SHP77 (cell line): ENCODE data around the gene PNPLA2.

Source experiments
- DNase-seq, 2 experiments: peaks; one replicate each; lab custom pipeline; 2025; lab: John Stamatoyannopoulos, UW

The PNPLA2 gene, protein sequence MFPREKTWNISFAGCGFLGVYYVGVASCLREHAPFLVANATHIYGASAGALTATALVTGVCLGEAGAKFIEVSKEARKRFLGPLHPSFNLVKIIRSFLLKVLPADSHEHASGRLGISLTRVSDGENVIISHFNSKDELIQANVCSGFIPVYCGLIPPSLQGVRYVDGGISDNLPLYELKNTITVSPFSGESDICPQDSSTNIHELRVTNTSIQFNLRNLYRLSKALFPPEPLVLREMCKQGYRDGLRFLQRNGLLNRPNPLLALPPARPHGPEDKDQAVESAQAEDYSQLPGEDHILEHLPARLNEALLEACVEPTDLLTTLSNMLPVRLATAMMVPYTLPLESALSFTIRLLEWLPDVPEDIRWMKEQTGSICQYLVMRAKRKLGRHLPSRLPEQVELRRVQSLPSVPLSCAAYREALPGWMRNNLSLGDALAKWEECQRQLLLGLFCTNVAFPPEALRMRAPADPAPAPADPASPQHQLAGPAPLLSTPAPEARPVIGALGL

DNA sequence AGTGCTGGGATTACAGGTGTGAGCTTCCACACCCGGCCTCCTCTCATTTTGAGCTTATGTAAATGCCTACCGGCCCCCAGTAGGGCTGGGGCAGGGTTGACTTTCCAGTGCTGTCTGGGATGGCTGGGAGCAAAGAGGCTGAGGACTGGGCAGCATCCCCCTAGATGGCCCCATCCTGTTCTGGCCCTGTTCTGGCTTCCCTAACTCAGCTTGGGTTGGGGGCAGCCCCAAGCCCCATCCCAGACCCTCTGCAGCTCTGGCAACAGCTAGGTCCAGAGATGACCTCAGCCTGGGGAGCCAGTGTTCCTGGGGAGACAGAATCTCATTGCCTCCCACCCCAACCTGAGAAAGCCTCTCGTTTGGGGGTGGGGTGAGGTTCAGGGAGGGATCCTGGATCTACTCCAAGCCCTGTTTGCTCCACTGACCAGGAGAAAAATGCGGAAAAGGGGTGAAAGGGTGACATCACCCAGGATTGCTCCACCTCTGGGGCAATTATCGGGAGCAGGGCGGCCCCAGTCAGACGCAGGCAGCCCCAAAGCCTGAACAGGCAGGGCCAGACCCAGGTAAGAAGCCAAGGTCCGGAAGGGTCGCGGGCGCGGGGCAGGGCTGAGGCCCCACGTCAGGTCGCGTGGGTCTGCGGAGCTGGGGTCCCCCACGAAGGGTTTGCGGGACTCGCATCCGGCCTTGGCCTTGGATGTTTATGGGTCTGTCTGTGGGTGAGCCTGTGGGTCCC, at the start of gene PNPLA2:
PNPLA2 (plus strand) TSS at position 519 of the 733 bp plus-strand sequence. CDS start 805 bp downstream, outside the sequence.
- no peak for DNase-seq

DNA sequence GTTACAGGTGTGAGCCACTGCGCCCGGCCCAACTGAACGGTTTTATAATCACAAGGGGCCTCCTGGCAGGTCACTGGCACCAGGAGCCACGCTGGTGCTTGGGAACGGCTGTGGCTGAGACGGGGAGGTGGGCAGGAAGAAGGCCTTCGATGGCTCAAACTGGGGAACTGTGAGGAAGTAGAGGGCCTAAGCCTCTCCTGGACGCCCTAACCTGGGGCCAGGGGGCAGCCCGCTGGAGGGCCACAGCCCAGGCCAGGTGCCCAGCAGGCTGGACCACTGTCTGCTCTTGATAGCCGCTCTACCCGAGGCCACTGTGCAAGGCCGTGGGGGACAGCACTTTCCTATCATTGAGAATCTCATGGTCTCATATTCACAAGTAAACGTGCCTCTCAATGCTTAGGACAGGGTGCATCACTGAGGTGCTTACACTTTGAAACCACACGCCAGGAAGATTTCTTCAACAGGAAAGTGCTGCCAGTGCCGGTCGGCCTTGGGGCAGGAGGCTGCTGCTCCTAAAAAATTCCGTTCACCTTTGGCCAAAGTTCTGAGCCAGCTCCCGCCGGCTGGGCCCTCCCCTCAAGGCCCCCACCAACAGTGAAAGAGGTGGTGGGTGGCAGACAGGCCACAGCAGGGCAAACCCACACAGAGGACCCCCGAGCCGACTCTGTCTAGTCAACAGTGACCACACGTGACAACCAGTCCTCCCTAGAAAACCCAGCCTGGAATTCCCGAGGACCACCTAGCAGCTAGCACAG, 48.6 kb upstream of the PNPLA2 start:
- DNase-seq: no peak

DNA sequence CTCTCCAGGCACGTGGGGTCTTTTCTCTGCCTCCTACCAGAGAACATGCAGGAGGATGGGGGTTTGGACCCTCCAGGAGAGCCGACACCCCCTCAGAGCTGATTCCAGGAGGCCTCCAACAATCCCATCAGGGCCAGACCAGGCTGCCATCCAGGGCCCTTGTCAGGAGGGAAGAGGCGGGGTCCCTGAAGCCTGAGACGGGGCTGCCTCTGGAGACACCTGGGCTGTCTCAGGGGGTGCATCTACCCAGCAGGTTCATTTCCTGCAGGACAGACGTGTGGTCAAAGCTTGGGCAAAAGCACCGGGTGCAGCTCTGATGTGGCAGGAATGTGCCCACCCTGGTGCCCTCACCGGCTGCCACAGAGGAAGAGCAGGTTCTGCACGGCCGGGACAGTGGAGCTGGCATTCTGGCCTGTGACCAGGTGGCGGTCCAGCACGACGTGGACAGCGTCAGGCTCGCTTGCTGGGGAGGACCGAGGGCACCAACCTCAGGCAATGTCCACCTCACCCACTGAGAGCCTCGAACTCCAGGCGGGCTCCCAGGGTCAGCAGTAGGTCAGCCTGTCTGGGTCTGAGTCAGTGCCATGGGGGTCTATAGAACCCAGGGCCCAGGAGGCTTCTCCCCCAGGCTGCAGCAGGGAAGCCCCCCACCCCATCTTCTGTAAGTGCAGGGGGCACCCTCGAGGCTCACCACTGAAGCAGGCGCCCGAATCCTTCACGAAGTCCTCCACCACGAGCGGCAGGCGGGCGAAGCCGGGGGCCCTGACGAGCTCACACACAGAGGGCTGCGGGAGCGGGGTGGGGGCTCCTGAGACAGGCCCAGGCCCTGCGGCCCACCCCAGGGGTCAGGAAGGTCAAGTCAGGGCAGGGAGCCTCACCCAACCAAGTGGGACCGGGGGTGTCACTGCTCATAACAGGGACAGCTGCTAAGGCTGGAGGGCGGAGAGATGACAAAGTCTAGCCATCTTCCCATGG, 47.8 kb upstream of the PNPLA2 start:
- no peak for DNase-seq

DNA sequence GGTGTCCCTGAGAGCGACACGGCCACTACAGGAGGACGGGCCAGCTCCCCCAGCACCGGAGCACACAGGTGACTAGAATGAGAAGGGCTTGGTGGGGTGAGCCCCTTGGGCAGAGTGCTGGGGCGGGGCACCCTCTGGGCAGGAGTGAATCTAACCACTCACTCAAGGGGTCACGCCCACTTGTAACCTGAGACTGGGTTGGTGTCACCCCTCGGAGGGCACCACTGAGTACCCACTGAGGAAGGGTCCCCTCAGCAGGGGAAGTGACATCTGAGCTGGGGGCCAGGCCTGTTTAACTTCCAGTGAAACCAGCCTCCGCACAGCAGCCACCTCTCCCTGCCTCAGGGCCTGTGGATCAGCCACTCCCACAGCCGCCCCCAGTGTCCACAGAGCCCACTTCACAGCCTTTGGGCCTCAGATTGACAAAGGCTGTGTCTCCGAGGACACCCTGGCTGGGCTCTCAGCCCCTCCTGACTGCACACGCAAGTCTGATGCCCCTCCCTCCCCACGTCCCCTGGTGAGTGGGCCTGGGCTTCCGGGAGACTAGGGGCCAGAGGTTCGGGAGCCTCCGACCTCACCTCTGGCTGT, 47.0 kb upstream of the PNPLA2 start:
- no peak for DNase-seq

DNA sequence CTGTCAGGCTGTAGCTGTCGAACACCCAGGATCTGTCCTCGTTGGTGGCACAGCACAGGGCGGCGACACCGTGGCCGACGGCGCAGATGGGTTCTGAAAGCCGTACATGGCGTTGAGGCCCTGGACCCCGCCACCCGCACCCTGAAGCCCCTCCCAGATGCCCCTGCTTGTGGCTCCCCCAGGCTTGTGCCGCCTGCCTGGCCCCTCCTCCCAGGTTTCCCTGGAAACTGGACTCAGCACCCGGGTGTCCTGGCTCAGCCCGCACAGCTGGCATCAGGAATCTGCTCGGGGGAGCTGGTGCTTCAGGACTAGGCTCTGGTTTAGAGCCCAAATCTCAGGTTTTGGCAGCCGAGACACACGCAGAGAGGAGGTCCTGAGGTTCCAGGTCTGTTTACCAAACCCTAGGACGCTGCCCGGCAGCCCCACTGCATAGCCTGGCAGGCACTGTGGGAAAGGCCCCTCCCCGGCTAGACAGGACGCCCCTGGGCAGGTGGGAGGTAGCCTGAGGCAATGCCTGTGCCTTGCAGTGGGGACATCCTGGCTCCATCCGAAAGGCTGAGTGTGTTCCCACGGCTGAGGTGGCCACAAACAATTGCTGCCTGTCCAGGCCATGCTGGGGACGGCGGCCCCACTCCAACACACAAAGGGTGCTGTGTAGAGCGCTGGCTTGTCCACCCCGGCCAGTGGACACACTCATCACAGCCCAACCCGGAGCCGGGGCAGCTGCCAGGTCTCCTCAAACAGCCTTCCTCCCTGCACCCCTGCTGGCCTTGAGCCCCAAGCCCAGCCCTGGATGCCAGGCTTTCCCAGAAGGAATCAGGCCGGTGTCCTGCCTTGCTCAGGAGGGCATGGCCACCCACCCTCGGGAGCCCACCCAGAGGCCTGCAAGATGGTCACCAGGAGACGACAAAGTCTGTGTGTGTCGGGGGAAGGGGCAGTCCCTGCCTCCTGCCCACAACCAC, 46.0 kb upstream of the PNPLA2 start:
- DNase-seq: no peak

DNA sequence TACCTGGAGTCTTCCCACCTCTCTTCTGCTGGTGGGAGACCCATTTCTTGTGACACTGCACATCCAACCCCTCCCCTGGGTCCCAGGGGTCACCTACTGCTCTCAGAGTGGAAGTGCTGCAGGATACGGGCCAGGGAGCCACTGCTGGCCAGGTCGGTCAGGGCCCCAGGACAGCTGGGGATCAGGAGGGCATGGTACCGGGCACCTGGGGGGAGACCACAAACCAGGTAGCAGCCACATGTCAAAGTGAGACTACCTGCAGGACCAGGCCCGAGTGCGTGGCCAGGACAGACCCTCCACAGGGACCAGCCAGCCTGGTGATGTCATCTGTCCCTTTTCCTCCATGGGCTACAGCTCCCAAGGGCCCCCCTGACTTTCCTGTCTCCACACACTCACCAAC, 45.3 kb upstream of the PNPLA2 start:
- DNase-seq: no peak

DNA sequence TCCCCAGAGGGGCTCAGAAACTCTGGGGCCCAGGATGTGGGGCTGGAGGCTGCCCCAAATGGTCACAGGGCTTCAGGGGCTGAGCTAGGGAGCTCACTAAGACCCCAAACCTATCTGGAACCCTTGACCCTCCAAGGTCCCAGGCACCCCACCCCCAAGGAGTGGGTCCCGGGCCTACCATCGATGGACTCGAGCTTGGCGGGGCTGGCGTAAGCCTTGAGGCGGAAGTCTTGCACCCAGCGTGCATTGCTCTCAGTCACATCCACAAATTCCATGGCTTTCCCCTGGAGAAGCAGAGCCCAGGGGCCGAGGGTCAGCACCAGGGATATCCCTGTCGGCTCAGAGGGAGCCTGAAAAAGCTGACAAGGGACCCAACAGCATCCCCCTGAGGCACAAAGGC, 44.9 kb upstream of the PNPLA2 start:
- DNase-seq: no peak

DNA sequence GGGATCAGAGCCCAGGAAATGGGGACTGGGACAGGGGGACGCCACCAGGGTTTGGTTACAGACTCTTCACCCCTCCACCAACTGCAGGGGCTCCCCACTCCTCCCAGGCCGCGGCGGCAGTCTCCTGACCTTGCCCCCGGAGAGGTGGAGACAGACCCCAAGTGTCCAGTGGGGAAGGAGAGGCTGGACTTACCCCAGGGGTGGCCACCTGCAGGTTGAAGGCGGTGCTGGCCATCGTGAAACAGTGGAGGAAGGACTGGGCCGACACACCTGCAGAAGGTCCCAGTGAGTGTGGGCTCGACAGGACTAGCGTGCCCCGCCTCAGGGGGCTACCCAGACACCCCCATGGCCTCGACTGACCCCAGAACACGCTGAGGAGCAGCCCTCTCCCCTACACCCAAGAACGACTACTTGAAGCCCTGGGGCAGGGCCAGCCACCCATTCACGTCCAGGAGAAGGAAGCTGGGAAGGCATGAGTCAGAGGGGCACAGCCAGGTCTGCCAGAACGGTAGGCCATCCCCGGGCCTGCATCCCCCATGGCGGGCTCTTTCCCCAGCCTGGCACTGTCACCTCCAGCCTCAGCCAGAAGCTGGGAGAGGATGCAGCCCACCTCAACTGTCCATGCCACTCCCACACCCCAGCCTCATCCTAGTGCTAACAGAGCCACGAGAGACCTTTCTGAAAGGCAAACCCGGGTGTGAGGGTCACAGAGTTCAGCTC, 43.7 kb upstream of the PNPLA2 start:
- no peak for DNase-seq

DNA sequence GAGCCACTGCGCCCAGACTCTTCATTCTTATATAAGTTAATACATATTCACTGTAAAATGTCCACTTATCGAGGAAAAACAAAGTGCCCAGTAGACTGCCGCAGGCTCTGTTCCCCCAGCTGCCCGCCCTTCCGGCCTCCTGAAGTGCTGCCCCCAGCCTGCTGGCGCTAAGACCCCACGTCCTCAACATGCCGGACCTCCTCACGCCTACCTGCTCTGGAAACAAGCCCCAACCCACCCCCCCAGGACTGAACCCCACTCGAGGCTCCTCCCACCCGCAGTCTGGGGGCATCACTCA, 42.5 kb upstream of the PNPLA2 start:
- no peak for DNase-seq

DNA sequence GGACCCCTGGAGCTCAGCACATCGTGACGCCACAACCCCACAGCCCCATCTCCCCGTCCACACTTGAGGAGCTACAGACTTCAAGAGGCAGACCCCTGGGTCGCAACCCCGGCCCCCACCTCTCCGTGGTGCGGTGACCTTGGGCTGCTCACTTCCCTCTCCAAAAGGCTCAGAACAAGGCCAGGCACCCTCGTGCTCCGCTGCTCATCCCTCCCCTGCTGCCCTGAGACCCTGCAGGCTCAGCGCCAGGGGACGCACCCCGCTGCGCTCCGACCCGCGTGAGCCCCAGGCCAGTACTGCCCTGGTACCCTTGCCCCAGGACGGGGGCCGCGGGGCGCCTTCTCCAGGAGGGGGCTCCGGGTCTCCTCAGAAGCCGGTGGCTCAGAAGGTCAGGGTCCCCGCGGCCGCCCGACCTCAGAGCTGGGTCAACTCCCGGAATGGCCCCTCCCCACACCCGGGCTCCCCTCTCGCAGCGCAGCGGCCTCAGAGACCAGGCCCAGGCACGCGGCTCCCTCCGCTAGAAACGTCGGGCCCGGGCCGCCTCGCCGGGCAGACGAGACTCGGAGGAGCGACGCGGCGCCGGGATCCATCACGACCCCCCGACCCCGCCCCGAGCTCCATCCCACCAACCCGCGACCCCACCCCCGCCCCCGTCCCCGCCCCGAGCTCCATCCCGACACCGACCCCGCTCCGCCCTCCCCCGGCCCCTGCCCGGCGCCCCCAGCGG, 42.0 kb upstream of the PNPLA2 start:
- DNase-seq: no peak

DNA sequence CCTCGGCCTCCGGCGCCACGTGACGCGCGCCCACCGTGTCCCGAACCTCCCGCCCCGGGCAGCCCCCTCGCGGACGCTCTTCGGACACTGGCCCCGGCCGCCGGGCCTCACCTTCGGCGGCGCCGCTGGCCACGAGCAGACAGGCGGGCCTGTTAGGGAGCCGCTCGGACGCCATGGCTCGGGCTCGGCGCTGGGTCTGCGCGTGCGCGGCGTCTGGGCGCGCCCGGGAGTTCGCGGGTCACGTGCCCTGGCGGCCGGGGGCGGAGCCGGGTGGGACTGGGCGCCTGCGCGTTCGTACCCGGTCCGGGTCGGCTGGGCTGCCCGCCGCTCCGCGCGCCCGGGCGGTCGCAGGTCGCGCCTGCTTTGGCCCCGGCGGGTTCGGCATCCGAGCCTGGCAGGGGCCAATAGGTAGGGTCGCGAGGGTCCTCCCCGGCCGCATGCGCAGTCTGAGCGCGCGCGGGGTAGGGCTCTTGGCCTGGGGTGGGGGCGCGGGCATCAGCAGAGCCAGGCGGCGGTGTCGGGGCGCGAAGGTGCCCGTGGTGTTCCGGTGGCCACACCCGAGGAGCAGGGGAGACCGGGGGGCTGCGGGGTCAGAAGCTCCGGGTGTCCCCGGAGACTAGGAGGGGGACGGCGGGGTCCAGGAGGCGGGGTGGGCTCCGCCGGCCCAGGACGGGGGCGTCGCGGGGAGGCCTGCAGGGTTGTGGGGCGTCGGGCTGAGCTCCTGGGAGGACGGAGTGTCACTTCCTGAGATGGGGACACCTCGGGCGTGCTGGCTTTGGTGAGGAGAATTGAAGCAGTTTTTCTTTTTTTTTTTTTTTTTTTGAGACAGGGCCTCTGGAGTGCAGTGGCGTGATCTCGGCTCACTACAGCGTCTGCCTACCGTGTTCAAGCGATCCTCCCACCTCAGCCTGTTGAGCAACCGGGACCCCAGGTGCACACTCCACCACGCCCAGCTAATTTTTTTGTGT, 41.1 kb upstream of the PNPLA2 start, which contains the start of gene GATD1:
GATD1 (minus strand) TSS at position 200 of the 968 bp plus-strand sequence; CDS start at position 175, 25 bp downstream.
- DNase-seq: peak; percentile 36 to 47

DNA sequence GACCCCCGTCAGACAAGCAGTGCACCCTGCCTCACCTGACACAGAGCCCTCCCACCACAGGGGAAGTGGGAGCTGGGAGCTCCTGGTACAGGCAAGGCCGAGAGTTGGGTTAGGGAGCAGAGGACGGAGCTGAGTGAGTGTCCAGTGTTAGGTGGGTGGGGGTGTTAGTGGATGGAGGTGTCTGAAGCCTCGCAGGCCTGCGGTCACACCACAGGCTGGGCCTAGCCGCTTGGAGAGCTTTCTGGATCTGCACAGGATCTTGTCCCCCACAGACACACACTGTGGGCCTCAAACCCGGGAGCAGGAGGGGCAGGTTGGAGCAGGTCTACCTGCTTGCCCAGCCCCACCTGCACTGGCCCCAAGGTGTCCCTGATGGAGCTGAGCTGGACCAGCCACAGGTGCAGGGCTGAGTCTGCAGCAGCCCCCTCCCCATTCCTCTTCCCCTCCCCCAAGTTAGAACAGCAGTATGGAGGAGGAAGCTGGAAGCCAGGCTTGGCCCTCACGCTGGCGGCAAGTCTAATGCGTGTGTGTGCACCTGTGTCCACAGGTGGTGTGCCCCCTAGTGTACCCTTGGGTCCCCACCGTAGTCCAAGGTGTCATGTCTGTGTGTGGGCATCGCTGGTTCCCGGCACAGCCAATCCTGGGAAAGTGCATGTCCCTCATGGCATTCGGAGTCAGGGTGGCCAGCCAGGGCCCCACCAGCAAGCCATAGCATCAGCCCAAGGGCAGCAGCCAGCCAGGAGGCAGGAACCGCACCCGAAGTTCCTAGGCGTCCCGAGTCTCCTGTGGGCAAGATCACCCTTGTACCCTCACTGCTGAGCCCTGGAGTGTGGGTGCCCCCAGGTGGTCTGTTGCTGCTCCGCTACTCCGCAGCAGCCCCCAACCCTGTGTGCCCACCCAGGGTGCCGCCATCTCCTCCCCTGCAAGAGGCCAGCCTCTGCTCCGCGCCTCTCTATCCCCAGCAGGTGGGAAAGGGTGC, 39.4 kb upstream of the PNPLA2 start:
- no peak for DNase-seq

DNA sequence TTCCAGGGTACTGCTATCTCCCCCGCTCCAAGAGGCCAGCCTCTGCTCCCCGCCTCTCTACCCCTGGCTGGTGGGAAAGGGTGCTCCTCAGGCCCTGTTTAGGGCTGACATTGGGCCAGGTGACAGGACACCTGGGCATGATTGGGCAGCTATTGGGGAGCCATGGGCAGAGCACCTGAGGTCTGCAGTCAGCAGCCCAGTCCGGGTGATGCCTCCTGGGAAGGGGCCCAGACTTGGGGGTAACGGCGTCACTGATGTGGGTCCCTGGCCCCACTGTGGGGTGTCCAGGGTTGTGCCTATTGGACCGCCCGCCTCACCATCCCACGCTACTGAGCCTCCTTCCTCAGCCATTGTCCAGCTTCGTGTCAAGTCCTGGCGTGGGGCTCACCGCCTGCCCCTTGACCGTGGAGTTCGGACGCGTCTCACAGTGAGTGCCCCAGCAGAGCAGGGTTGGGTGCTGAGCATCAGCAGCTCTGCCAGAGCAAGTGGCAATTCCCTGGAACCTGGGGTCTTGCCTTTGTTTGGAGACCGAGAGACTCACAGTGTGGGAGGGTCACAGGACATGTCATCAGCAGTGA, 38.7 kb upstream of the PNPLA2 start:
- no peak for DNase-seq

DNA sequence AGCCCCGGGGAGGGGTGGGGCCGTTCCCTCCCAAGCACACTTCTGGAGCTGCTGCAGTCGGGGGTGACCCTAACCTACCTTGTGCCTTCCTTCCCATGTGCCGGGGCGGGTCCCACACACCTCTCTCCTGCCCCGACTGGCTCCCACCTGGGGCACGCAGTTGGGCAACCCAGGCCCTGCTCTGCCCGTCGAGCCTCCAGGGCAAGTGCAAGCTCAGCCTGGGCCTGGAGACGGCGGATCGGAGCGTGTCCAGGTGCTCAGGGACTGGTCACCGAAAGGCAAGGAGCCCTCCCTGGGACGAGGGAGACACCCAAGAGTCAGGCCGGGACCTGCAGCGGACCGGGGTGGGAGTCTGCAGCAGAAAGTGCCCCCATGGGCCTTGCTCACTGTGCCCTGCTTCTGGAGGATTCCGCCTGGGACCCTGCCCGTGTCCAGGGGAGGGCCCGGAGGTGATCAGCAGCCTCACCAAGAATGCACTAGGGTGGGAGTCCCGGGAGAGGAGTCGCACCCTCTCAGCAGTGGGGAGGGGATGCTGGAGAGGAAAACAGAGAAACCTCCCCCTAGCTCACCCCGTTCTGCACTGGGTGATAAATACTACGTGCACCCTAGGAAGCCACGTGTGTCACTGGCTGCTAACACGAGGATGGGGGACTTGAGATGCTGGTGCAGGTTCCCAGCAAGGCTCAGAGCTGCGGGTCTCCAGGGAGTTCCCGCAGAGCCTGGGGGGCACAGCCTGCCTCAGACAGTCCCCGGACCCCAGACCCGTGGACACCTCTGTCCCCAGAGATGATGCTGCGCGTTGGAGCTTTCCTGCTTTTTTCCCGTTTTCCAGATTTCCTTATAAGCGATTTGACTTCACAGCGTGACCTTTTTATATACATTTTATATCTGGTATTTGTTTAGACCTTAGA, 36.2 kb upstream of the PNPLA2 start:
- DNase-seq: no peak
